K562 (cell line): ENCODE measurements around the gene EXOC3. TPM values are rescaled to one million over a fixed set of nuclear protein-coding genes. Genes with fewer than 3 reads are reported as not detected.

ENCODE experiments used
- ATAC-seq: fragments of 200-7000 bp; cut with Tn5 transposase; 3 replicates; pipeline ENCODE4 v1.9.1; 2020; ENCODE audit warnings: moderate library complexity
- BruUV-seq: library from RNA; stranded (reverse); fragments of 400-500 nt; replicated peaks from 2 replicates; lab custom pipeline; 2021; lab: Mats Ljungman, UMichigan
- CTCF ChIA-PET: fragments of 300-600 bp; formaldehyde crosslinking; extraction: SDS; loops from one replicate; lab custom pipeline; 2021; ENCODE audit warnings: low intra/inter-chr PET ratio; lab: Yijun Ruan, JAX
- POLR2A ChIA-PET: fragments of 300-600, 350-650 bp; sonication (Branson Sonifier 250); formaldehyde crosslinking; extraction: SDS; loops from one replicate; lab custom pipeline; 2021; ENCODE audit warnings: antibody characterized with exemption, inconsistent platforms; lab: Yijun Ruan, JAX
- DNase-seq, 4 experiments: peaks; one replicate each; pipeline versions ENCODE4 v3.0.0 to v3.0.0-alpha.2; 2011 to 2018; ENCODE audit warnings: low spot score in 3 of 4, mixed read lengths in 3 of 4; ENCODE audit errors: extremely low read depth in 1 of 4
- FAIRE-seq: peaks from 2 replicates; lab custom pipeline; 2011; peaks lifted over from hg19 to GRCh38; lab: Jason Lieb, UNC
- H2AFZ ChIP-seq: 2 replicates; pipeline ENCODE4 v1.6.0; 2011; ENCODE audit warnings: low read depth, low read length, control low read depth, inconsistent platforms
- H3K27ac ChIP-seq: fragments of 200-600 bp; 3 replicates; pipeline ENCODE4 v1.8.0; 2011; ENCODE audit warnings: low read depth, mild to moderate bottlenecking, control low read depth, inconsistent platforms, low read length, moderate library complexity, mixed read lengths; ENCODE audit errors: extremely low read depth
- H3K27me3 ChIP-seq, 2 experiments: fragments of 300-600 bp in 1 of 2; 2 replicates in 1 of 2; 3 replicates in 1 of 2; pipeline versions ENCODE4 v1.6.0 to v1.8.0; 2011; ENCODE audit warnings: inconsistent platforms in 2 of 2, low read length in 2 of 2, mild to moderate bottlenecking in 1 of 2, mixed read lengths in 1 of 2, moderate library complexity in 1 of 2; ENCODE audit not compliant: control insufficient read depth in 2 of 2, insufficient read depth in 2 of 2
- H3K36me3 ChIP-seq: fragments of 300-600 bp; 3 replicates; pipeline ENCODE4 v1.8.0; 2011; ENCODE audit warnings: mild to moderate bottlenecking, low read length, inconsistent platforms; ENCODE audit not compliant: control insufficient read depth, insufficient read depth
- H3K4me1 ChIP-seq, 2 experiments: fragments of 200-600 bp in 1 of 2; replicated peaks in 1 of 2; 2 replicates in 1 of 2; 3 replicates in 1 of 2; pipeline versions ENCODE4 v1.5.1 to v1.8.0; 2011; ENCODE audit warnings: inconsistent platforms in 2 of 2, low read length in 2 of 2, mild to moderate bottlenecking in 1 of 2, mixed read lengths in 1 of 2, moderate library complexity in 1 of 2; ENCODE audit not compliant: control insufficient read depth in 2 of 2, insufficient read depth in 2 of 2
- H3K4me2 ChIP-seq: 2 replicates; pipeline ENCODE4 v1.6.1; 2011; ENCODE audit warnings: low read length, control low read depth, inconsistent platforms, mixed read lengths; ENCODE audit not compliant: insufficient read depth
- H3K4me3 ChIP-seq: fragments of 200-600 bp; sonication (generic), shearing (Covaris generic); 2 replicates; pipeline ENCODE4 v1.5.1; 2016; ENCODE audit warnings: control low read depth, inconsistent platforms
- H3K79me2 ChIP-seq: fragments of 200-600 bp; 3 replicates; pipeline ENCODE4 v1.8.0; 2011; ENCODE audit warnings: low read length, inconsistent platforms; ENCODE audit not compliant: control insufficient read depth, insufficient read depth
- H3K9ac ChIP-seq, 2 experiments: 2 replicates each; pipeline versions ENCODE4 v1.6.0 to v1.6.1; 2011; ENCODE audit warnings: low read depth in 2 of 2, low read length in 2 of 2, control low read depth in 1 of 2, inconsistent platforms in 1 of 2, mild to moderate bottlenecking in 1 of 2, mixed read lengths in 1 of 2; ENCODE audit not compliant: insufficient read depth in 1 of 2
- H3K9me1 ChIP-seq: one replicate; pipeline ENCODE4 v1.6.0; 2011; ENCODE audit warnings: inconsistent platforms, mild to moderate bottlenecking, low read length, moderate library complexity; ENCODE audit not compliant: control insufficient read depth, insufficient read depth
- H3K9me3 ChIP-seq: replicated peaks from 2 replicates; pipeline ENCODE4 v1.5.1; 2011; ENCODE audit warnings: low read depth, low read length, inconsistent platforms; ENCODE audit not compliant: control insufficient read depth, insufficient read depth
- H4K20me1 ChIP-seq: replicated peaks from 2 replicates; pipeline ENCODE4 v1.6.1; 2011; ENCODE audit warnings: low read length, inconsistent platforms, mixed read lengths; ENCODE audit not compliant: control insufficient read depth, insufficient read depth
- ELF2 ChIP-seq: fragments of 250-450 bp; sonication (Bioruptor Pico); IDR thresholded peaks from 2 replicates; pipeline ENCODE4 v1.5.0; 2021; ENCODE audit warnings: mild to moderate bottlenecking
- ESRRB ChIP-seq: fragments of 250-450 bp; sonication (Bioruptor Pico); IDR thresholded peaks from 2 replicates; pipeline ENCODE4 v1.5.0; 2020; ENCODE audit warnings: mild to moderate bottlenecking, moderate library complexity, borderline replicate concordance
- FOXA3 ChIP-seq, 2 experiments: fragments of 450-650 bp in 1 of 2; sonication (generic) in 1 of 2; formaldehyde crosslinking; IDR thresholded peaks in 1 of 2; conservative IDR thresholded peaks in 1 of 2; 2 replicates each; pipeline versions ENCODE4 v1.4.0 to v1.8.0; 2020 to 2022; ENCODE audit warnings: mild to moderate bottlenecking in 2 of 2, missing genetic modification reagents in 1 of 2
- MGA ChIP-seq: fragments of 450-650 bp; IDR thresholded peaks from 2 replicates; pipeline ENCODE4 v1.6.1; 2016; ENCODE audit warnings: mild to moderate bottlenecking, moderate library complexity
- POLR2B ChIP-seq: fragments of 450-650 bp; IDR thresholded peaks from 2 replicates; pipeline ENCODE4 v1.6.1; 2018; ENCODE audit warnings: low read depth; ENCODE audit not compliant: partially characterized antibody
- RBM17 ChIP-seq: fragments of 200-400 bp; formaldehyde crosslinking; IDR thresholded peaks from 2 replicates; pipeline ENCODE4 v1.6.1; 2017; ENCODE audit warnings: low read depth, mild to moderate bottlenecking, low read length, borderline replicate concordance
- RNF2 ChIP-seq: sonication (generic); IDR thresholded peaks from 2 replicates; pipeline ENCODE4 v1.6.1; 2016
- TFAM ChIP-seq: fragments of 250-450 bp; sonication (Bioruptor Pico); conservative IDR thresholded peaks from 2 replicates; pipeline ENCODE4 v1.5.0; 2021; ENCODE audit warnings: mild to moderate bottlenecking, moderate library complexity
- WGBS: fragments of 100-300 bp; shearing (Covaris generic); methylation state at CpG from one replicate; pipeline ENCODE4 v1.1.6; 2016; ENCODE audit warnings: low coverage, mixed read lengths; ENCODE audit not compliant: insufficient coverage; ENCODE audit errors: missing lambda C conversion rate; 5-methylcytosine and 5-hydroxymethylcytosine counted together
- in situ Hi-C: fragments of 300-500 bp; cut with MboI; formaldehyde crosslinking; loops from 4 replicates; pipeline ENCODE4 v1.15.0; 2018; ENCODE audit warnings: inconsistent platforms, mixed read lengths
- intact Hi-C: fragments of 100-400 bp; cut with micrococcal nuclease; formaldehyde crosslinking; loops from 2 replicates; pipeline ENCODE4 v1.14.2; 2022
- polyA plus RNA-seq, 8 experiments: library from polyadenylated mRNA; depleted of rRNA in 4 of 8; stranded (reverse) in 5 of 8; unstranded in 3 of 8; fragments of >200 nt; fragmentation: Nextera tagmentation in 2 of 8; fragmentation: Illumina TruSeq in 1 of 8; extraction: Ambion mirVana in 2 of 8; extraction: Trizol in 1 of 8; gene quantifications; 2 replicates each; pipeline versions ENCODE4 v1.2.1 to v1.2.3, GENCODE V29; 2011 to 2014; ENCODE audit warnings: inconsistent platforms in 1 of 8, missing spikeins in 1 of 8
- total RNA-seq, 7 experiments: library from RNA; depleted of rRNA in 6 of 7; stranded (reverse); fragments of >200 nt in 6 of 7; fragmentation: Illumina TruSeq in 2 of 7; extraction: Trizol in 2 of 7; gene quantifications; 2 replicates each; pipeline versions ENCODE4 v1.2.1 to v1.2.3, GENCODE V29; 2011 to 2021; ENCODE audit warnings: low replicate concordance in 1 of 7

Gene EXOC3
- total and polyA plus RNA-seq, 9 of the 15 experiments (the other 6 are each of a cell fraction or from before 2014, with no cell fraction given), result 1.4 to 41.9 (median 22.4) TPM

DNA sequence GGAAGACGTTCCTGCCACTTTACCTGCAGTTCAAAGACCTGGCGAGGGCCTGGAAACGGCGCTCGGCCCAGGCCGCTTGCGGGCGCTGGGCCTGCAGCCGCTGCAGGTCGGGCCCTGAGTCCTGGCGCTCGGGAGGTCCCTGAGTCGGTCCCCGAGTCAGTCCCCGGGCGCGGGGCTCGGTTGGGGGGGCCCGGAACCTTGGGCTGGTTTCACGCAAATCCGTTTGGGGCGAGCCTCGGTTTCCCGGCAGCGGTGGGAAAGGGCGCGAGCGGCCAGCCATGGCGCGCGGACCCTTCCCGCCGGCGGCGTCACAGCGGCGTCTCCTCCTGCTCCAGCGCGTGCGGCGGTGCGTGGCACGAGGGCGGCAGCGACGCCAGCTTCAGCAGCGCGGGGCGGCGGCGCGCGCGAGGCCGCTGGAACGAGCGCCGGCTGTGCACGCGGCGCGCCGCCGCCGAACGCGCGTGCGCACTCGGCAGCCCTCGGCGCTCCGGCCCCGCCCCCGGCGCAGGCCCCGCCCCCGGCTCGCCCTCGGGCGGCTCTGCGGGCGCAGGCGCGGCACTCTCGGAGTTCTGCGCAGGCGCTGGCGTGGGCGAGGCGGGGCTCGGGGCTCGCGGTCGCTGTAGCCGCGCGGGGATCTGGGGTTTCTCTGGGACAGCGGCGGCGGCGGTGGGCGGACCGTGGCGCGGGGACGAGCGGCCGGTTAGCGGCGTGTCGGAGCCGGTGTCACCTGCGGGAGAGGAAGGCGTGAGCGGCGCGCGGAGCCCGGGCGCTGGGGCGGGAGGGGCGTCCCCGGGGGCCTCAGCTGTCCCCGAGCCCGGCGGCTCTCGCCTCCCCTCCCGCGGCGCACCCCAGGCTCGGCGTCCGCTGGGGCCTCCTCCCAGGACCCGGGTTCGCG, 29.9 kb downstream of the EXOC3 start:
- H4K20me1 ChIP-seq, result peaks cover 7% of the 10 kb centered on the region
- under 1% methylated on average over 62 of the region's 137 CpGs for WGBS
- peaks cover 9 to 77% of the 10 kb centered on the region in 2 experiments; a peak in 4 of 5 replicates for H3K4me1 ChIP-seq
- H3K27me3 ChIP-seq, result peaks cover 6 to 31% of the 10 kb centered on the region in 2 experiments; a peak in 3 of 5 replicates
- no TSS peak for BruUV-seq
- ATAC-seq, result peak; percentile 84
- peak; percentile 91 to 100 (median 100) for DNase-seq
- H3K9me3 ChIP-seq, result no peaks in the 10 kb centered on the region
- intact Hi-C loops, result loop anchor here (10.0 kb wide), 1 partner anchor 142 kb away; the partner anchor contains the start of gene CEP72
- in situ Hi-C loops, result no loop called here
- peaks cover 21% of the 10 kb centered on the region; the same call in 2 of the 3 replicates for H3K36me3 ChIP-seq
- H3K27ac ChIP-seq, result peak overlapping the region; percentile 91
- peak overlapping the region; percentile 86 for H3K4me2 ChIP-seq
- peaks cover 21% of the 10 kb centered on the region for H3K79me2 ChIP-seq
- POLR2A ChIA-PET, result interaction anchor here (0.6 to 1.4 kb wide), 5 partner anchors 13 to 416 kb away, joined by 3 read pairs; no protein-coding TSS in a partner anchor
- no peaks in the 10 kb centered on the region for H3K9me1 ChIP-seq
- FAIRE-seq, result no peak
- H2AFZ ChIP-seq, result peak overlapping the region; percentile 91
- CTCF ChIA-PET, result no interaction called here
- peak overlapping the region; percentile 96 to 100 for H3K9ac ChIP-seq
- peak overlapping the region; percentile 89 for H3K4me3 ChIP-seq
- no peak for TF ChIP-seq TFAM (CRISPR knock-in tag)
- no peak for TF ChIP-seq ESRRB (CRISPR knock-in tag)
- peak in 1 of 2 experiments; percentile 68; a peak in 1 of 4 replicates for TF ChIP-seq FOXA3 (CRISPR knock-in tag; conservative IDR thresholded peaks at IDR 0.05 in 1 of 2, IDR thresholded peaks at IDR 0.05 in 1 of 2)
- no peak for TF ChIP-seq POLR2B
- no peak for TF ChIP-seq ELF2 (CRISPR knock-in tag)
- TF ChIP-seq RBM17, result no peak
- peak; percentile 94 for TF ChIP-seq MGA
- TF ChIP-seq RNF2, result 0 out of 2 replicates have a peak, but pooled peaks have one; percentile 31
